GM18873 (cell line): ENCODE data around the gene LTB.
A peak's percentile ranks its signal among the peaks of the same experiment; 100 is the strongest.

ENCODE experiments used
- ATAC-seq: cut with Tn5 transposase; IDR thresholded peaks from one replicate; pipeline ENCODE4 v1.9.1; 2021; ENCODE audit warnings: mild to moderate bottlenecking, moderate library complexity, moderate number of reproducible peaks; ENCODE audit not compliant: unreplicated experiment, low FRiP score

LTB gene

GRCh38 chr6:31576897-31577578 is 5.2 kb downstream of the LTB start:
- ATAC-seq: no peak

- no peak for ATAC-seq
These were observed 6.1 kb downstream of the LTB start for GRCh38 chr6:31575952-31576685.

GRCh38 chr6:31575335-31575901 is 6.8 kb downstream of the LTB start, which contains the start of gene TNF:
Gene TNF (plus strand): TSS chr6:31575565. CDS start chr6:31575742, 177 bp downstream.
- no peak for ATAC-seq

GRCh38 chr6:31574106-31575061 is 7.8 kb downstream of the LTB start:
- ATAC-seq: no peak

- no peak for ATAC-seq
These were observed 8.8 kb downstream of the LTB start for GRCh38 chr6:31573239-31574105.

GRCh38 chr6:31572041-31572911 is 9.9 kb downstream of the LTB start, which contains the start of gene LTA:
Gene LTA (plus strand): TSS chr6:31572289. CDS start chr6:31572743, 454 bp downstream.
- peak; percentile 33 for ATAC-seq

GRCh38 chr6:31569861-31570536 is 12.2 kb downstream of the LTB start:
- ATAC-seq: no peak

- peak; percentile 76 for ATAC-seq
These were observed 13.7 kb downstream of the LTB start for GRCh38 chr6:31568537-31568961.

- no peak for ATAC-seq
These were observed 14.5 kb downstream of the LTB start for GRCh38 chr6:31567531-31568370.

GRCh38 chr6:31560697-31561058 is 21.5 kb downstream of the LTB start:
- no peak for ATAC-seq

- peak; percentile 61 for ATAC-seq
These were observed 22.1 kb downstream of the LTB start for GRCh38 chr6:31559958-31560696.

GRCh38 chr6:31559606-31559957 is 22.6 kb downstream of the LTB start:
- ATAC-seq: no peak

GRCh38 chr6:31558631-31559500 is 23.4 kb downstream of the LTB start:
- ATAC-seq: no peak

- ATAC-seq: no peak
These were observed 24.0 kb downstream of the LTB start for GRCh38 chr6:31558318-31558625.

GRCh38 chr6:31557443-31558317 is 24.5 kb downstream of the LTB start:
- no peak for ATAC-seq
